ENCODE results near the gene UNG. TPM values are rescaled to one million over a fixed set of nuclear protein-coding genes. Genes with fewer than 3 reads are reported as not detected.

The UNG gene
- total and polyA plus RNA-seq, 2 of the 8 experiments (the other 6 are each of a cell fraction or from before 2014, with no cell fraction given), result 71.6 to 163 TPM

DNA sequence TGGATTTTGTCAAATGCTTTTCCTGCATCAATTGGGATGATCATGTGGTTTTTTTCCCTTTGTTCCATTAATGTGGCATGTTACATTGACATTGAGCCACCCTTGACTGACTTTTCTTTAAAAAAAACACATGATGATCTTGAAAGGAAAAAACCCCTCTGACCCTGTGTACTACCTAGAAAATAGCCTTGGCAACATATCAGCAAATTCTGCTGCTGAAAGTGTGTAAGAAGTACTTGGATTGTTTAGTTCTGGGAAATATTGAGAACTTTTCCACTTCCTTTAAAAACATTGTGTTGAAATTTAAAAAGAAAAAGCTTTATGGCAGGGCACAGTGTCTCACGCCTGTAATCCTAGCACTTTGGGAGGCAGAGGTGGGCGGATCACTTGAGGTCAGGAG, 39.7 kb downstream of the UNG start (continued):
- no peak for TF ChIP-seq BRCA1 (IDR thresholded peaks at IDR 0.05; ENCODE audit: low read depth, low read length)
- TF ChIP-seq BCL11A (IDR thresholded peaks at IDR 0.05; ENCODE audit: low read depth in 2 of 2, low read length in 2 of 2), result no peak
- no peak for TF ChIP-seq CBX5 (IDR thresholded peaks at IDR 0.05; ENCODE audit: low read depth, low read length)
